Heart left ventricle (tissue), 16 donors: ENCODE measurements around the gene CHRNA5. TPM values are rescaled to one million over a fixed set of nuclear protein-coding genes. Genes with fewer than 3 reads are reported as not detected.

Experiments used
- ATAC-seq, 4 donors: fragments of 200-7000 bp; cut with Tn5 transposase; one replicate each; pipeline ENCODE4 v1.9.1; 2020 to 2022; ENCODE audit warnings: moderate library complexity in 4 of 4, mild to moderate bottlenecking in 3 of 4, moderate number of reproducible peaks in 1 of 4
- DNase-seq, 5 donors: peaks; one replicate each; pipeline ENCODE4 v3.0.0-alpha.2; 2020
- H3K27ac ChIP-seq, 12 donors: fragments of 200-600 bp; sonication (generic) in 4 of 12; one replicate each; pipeline versions ENCODE4 v1.5.0 to v1.8.0; 2016 to 2022; ENCODE audit warnings: mild to moderate bottlenecking in 2 of 12
- H3K27me3 ChIP-seq, 9 donors: fragments of 200-600 bp; sonication (generic) in 2 of 9; one replicate each; pipeline versions ENCODE4 v1.5.1 to v1.8.0; 2016 to 2022; ENCODE audit warnings: mild to moderate bottlenecking in 3 of 9
- H3K36me3 ChIP-seq, 9 donors: fragments of 200-600 bp; sonication (generic) in 2 of 9; one replicate each; pipeline versions ENCODE4 v1.5.0 to v1.8.0; 2018 to 2022; ENCODE audit warnings: mild to moderate bottlenecking in 2 of 9
- H3K4me1 ChIP-seq, 12 donors: fragments of 200-600 bp; sonication (generic) in 4 of 12; one replicate each; pipeline versions ENCODE4 v1.5.0 to v1.8.0; 2016 to 2022; ENCODE audit warnings: mild to moderate bottlenecking in 3 of 12
- H3K4me3 ChIP-seq, 12 donors: fragments of 200-600 bp; sonication (generic) in 4 of 12; one replicate each; pipeline versions ENCODE4 v1.5.0 to v1.8.0; 2017 to 2022; ENCODE audit warnings: mild to moderate bottlenecking in 9 of 12, moderate library complexity in 4 of 12
- H3K9me3 ChIP-seq, 12 donors: fragments of 200-600 bp; sonication (generic) in 4 of 12; one replicate each; pipeline versions ENCODE4 v1.5.0 to v1.8.0; 2016 to 2022; ENCODE audit warnings: mild to moderate bottlenecking in 1 of 12
- POLR2A ChIP-seq, 2 donors: fragments of 450-650 bp; IDR thresholded peaks; one replicate each; pipeline ENCODE4 v1.6.1; 2017; ENCODE audit warnings: antibody characterized with exemption in 2 of 2, mild to moderate bottlenecking in 2 of 2, moderate library complexity in 2 of 2
- WGBS, 4 donors: extraction: QIAGEN DNeasy Blood & Tissue Kit in 2 of 4; methylation state at CpG; one replicate each; pipeline versions ENCODE4 v1.1.5 to v1.1.7; 2013 to 2018; 5-methylcytosine and 5-hydroxymethylcytosine counted together
- intact Hi-C, 10 donors: fragments of 100-400 bp; cut with DNase I; formaldehyde crosslinking; loops; one replicate each; pipeline versions ENCODE4 v1.11.1 to v1.14.2; 2022
- polyA plus RNA-seq, 2 donors: library from polyadenylated mRNA; stranded (reverse); fragments of 200-250 nt; gene quantifications; one replicate each; pipeline ENCODE4 v1.2.3, GENCODE V29; 2013
- total RNA-seq, 9 donors: library from RNA; depleted of rRNA in 2 of 9; stranded (reverse); fragments of >200 nt in 2 of 9; fragmentation: NEBNext Ultra II Directional in 3 of 9; extraction: Animal tissue kit (Norgen Biotek cat#: 25700) in 3 of 9; gene quantifications; one replicate each; pipeline versions ENCODE4 v1.1.0 to v1.2.4, GENCODE V29; 2016 to 2023
- TF ChIP-seq, protein P1 (sequence below), 12 donors: fragments of 200-600 bp; sonication (generic) in 4 of 12; IDR thresholded peaks; one replicate each; pipeline versions ENCODE4 v1.5.0 to v1.8.0; 2018 to 2022; ENCODE audit warnings: antibody characterized with exemption in 12 of 12, mild to moderate bottlenecking in 5 of 12
- donor health status: ischemic (EF 13 %, LVEDD 7.1; RV severe dilation, severe dysfunction).
- donor health status: healthy with polysubstance abuse.
- donor health status: DM: no; HTN: yes; CAD: no.
- donor health status: DM: no; HTN: no; CAD: no.
- donor health status: ischemic (EF 25% LVEDD 6.9; RV normal size, moderate dysfunction).
- donor health status: ischemic (EF 25% LVEDD 5.7; RV mildly dilated, moderate dysfunction).
- donor health status: healthy.
- donor health status: DM: yes; HTN: yes; CAD: no.
- donor health status: ischemic (EF 35%, LVEDD 5.7; RV mildly dilated, moderate dysfunction).
- donor health status: nonischemic (EF 11% LVEDD 7.7; RV severe dilation, severe dysfunction).
- donor health status: DM: yes; HTN: yes; CAD: no.
- donor health status: PGD.
- donor health status: ischemic (EF 29% LVEDD 5.4; RV normal size, mild dysfunction).
- donor health status: nonischemic (EF 23%, LVEDD 6.1; RV moderate dilation, normal function).

Gene CHRNA5
- total and polyA plus RNA-seq, 11 donors, result 0.64 to 4.0 (median 1.5) TPM

DNA sequence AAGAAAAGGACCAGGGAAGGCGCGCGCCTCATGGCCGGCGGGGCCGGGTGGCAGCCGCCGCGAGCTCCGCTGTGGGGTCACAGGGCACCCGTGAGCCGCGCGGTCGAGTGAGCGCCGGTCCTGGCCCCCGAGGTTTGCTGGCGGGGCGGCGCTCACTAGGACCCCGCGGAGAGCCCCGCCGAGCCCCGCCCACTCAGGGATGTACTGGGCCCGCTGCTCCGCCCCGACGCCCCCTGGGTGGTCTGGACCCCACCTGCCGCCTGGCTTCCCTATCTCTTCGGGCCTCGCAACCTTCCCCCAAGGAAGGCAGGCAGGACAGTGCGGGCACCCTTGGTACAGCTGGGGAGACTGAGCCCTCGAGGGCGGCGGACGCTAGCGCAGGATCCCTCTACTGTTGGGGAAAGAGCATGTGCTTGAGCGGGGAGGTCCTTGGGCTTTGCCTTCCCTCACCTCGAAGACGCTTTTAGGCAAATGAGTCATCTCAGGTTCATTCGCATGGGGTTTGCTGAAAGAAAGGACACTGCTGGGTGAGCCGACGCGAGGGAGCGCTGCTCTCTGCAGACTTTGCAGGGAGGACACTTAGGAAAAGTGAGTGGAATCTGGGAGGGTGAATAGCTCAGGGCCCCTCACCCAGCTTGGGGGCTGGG is 75.9 kb downstream of the CHRNA5 start, which contains the start of gene CHRNB4:
Gene CHRNB4, minus strand, starts transcription at position 109 of the 647 bp plus-strand sequence. Its CDS starts 77 bp downstream, at position 32.
- Histone ChIP-seq H3K4me1 (peaks cover 0 to 16% (median 6%) of the 10 kb centered on the region in 12 donors), H3K9me3 (no peaks in the 10 kb centered on the region), H3K27me3 (peaks cover 0 to 15% (median 6%) of the 10 kb centered on the region in 9 donors), H3K36me3 (no peaks in the 10 kb centered on the region), H3K27ac (no peak within 1 kb of the TSS), H3K4me3 (peak within 1 kb of the TSS; percentile 8 to 51 (median 46))
- intact Hi-C loops, result loop anchor here in 2 of 10 donors (1.0 to 5.0 kb wide), 2 partner anchors 66 to 68 kb away; no protein-coding TSS in a partner anchor
- 12 to 35% (median 20%) methylated on average over 16 to 47 of the region's 47 CpGs for WGBS, 4 donors
- no peak for TF ChIP-seq POLR2A (IDR thresholded peaks at IDR 0.05)
- TF ChIP-seq, protein P1, sequence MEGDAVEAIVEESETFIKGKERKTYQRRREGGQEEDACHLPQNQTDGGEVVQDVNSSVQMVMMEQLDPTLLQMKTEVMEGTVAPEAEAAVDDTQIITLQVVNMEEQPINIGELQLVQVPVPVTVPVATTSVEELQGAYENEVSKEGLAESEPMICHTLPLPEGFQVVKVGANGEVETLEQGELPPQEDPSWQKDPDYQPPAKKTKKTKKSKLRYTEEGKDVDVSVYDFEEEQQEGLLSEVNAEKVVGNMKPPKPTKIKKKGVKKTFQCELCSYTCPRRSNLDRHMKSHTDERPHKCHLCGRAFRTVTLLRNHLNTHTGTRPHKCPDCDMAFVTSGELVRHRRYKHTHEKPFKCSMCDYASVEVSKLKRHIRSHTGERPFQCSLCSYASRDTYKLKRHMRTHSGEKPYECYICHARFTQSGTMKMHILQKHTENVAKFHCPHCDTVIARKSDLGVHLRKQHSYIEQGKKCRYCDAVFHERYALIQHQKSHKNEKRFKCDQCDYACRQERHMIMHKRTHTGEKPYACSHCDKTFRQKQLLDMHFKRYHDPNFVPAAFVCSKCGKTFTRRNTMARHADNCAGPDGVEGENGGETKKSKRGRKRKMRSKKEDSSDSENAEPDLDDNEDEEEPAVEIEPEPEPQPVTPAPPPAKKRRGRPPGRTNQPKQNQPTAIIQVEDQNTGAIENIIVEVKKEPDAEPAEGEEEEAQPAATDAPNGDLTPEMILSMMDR (IDR thresholded peaks at IDR 0.05), result no peak
- peak in 3 of 4 donors; percentile 39 to 62 (median 45) for ATAC-seq
- DNase-seq, result no peak

DNA sequence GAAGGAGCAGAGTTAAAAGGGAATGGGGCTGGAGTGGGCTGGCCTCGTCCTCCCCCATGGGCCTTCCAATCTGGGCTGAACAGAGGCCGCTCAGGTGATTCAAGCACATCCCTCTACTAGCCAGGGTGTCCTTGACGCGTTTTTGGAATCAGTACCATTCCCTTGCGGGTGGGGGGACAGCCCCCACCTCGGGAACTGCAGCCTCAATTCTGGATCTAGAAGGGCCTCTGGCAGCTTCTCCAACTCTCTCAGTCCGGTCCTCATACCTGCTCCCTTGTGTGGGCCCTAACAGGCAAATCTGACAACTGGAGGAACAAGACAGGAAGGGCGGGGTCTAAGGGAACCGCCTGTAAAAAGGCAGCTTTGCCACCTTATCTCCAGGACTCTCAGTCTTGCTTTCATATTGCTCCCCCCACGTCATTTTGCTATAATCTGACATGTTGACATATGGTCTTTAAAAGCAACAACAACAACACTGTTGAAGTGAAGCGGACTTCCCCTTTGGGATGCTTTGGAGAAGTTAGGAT is 76.5 kb downstream of the CHRNA5 start:
- Histone ChIP-seq H3K4me3 (no peak overlapping the region), H3K36me3 (no peaks in the 10 kb centered on the region), H3K27me3 (peaks cover 0 to 15% (median 6%) of the 10 kb centered on the region in 9 donors), H3K27ac (no peak overlapping the region), H3K9me3 (no peaks in the 10 kb centered on the region), H3K4me1 (peaks cover 0 to 16% (median 6%) of the 10 kb centered on the region in 12 donors)
- 59 to 67% (median 62%) methylated on average over 11 of the region's 11 CpGs for WGBS, 4 donors
- DNase-seq, result no peak
- intact Hi-C loops, result loop anchor here in 2 of 10 donors (1.0 to 5.0 kb wide), 2 partner anchors 65 to 67 kb away; no protein-coding TSS in a partner anchor
- no peak for ATAC-seq
- TF ChIP-seq, protein P1 (IDR thresholded peaks at IDR 0.05), result no peak
- no peak for TF ChIP-seq POLR2A (IDR thresholded peaks at IDR 0.05)

DNA sequence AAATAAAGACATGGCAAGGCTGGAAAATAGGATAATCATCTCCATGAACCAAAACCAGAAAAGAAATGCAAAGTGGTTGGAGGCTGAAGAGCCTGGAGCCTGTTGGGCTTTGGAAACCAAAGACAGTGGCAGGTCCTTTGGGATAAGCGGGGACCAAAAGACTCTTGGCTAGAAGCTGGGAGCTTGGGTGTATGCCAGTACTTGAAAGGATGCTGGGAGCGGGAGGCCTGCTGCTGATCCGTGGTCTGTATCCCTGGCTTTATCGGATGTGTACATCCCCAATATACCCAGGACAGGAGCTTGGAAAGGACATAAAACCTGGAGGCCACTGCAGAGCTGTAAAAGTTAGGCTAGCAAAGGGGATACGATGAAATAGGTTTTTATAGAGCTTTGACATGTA is 77.0 kb downstream of the CHRNA5 start:
- DNase-seq, result peak in 2 of 5 donors; percentile 30 to 46
- H3K27me3 ChIP-seq, result peaks cover 0 to 15% (median 6%) of the 10 kb centered on the region in 9 donors
- intact Hi-C loops, result loop anchor here in 1 of 10 donors (5.0 kb wide), 1 partner anchor 65 kb away; no protein-coding TSS in a partner anchor
- H3K27ac ChIP-seq, result no peak overlapping the region
- H3K4me1 ChIP-seq, result peaks cover 0 to 16% (median 6%) of the 10 kb centered on the region in 12 donors
- no peak for ATAC-seq
- TF ChIP-seq, protein P1 (IDR thresholded peaks at IDR 0.05), result no peak
- no peak for TF ChIP-seq POLR2A (IDR thresholded peaks at IDR 0.05)
- no peak overlapping the region for H3K4me3 ChIP-seq
- no peaks in the 10 kb centered on the region for H3K36me3 ChIP-seq
- no peaks in the 10 kb centered on the region for H3K9me3 ChIP-seq
- WGBS, 4 donors, result 39 to 52% (median 42%) methylated on average over 5 of the region's 5 CpGs

Other genes with a start within 250 kb of the CHRNA5 start
- under 1 TPM in 1 of 9 donors, not detected in 8; 0.46 TPM for gene CRABP1, start 225.2 kb upstream of the CHRNA5 start, total RNA-seq
- not detected for gene CRABP1, start 225.2 kb upstream of the CHRNA5 start, polyA plus RNA-seq
- 10 to 100 TPM; 12.9 to 50.0 (median 30.0) TPM for gene IREB2, start 127.3 kb upstream of the CHRNA5 start, total RNA-seq
- 10 to 100 TPM in 1 of 2 donors, 1 to 10 TPM in 1; 6.3 to 13.3 TPM for gene IREB2, start 127.3 kb upstream of the CHRNA5 start, polyA plus RNA-seq
- gene HYKK, start 57.9 kb upstream of the CHRNA5 start, total RNA-seq, result 1 to 10 TPM; 4.1 to 8.7 (median 6.8) TPM
- gene HYKK, start 57.9 kb upstream of the CHRNA5 start, polyA plus RNA-seq, result 1 to 10 TPM; 2.6 to 3.3 TPM
- gene PSMA4, start 25.1 kb upstream of the CHRNA5 start, total RNA-seq, result 100 to 1,000 TPM in 8 of 9 donors, 10 to 100 TPM in 1; 97.2 to 153 (median 115) TPM
- 100 to 1,000 TPM; 158 to 228 TPM for gene PSMA4, start 25.1 kb upstream of the CHRNA5 start, polyA plus RNA-seq
- gene CHRNA3, start 55.5 kb downstream of the CHRNA5 start, total RNA-seq, result 1 to 10 TPM in 2 of 9 donors, under 1 TPM in 4, not detected in 3; 0.07 to 6.9 (median 0.32) TPM
- gene CHRNA3, start 55.5 kb downstream of the CHRNA5 start, polyA plus RNA-seq, result under 1 TPM in 1 of 2 donors, not detected in 1; 0.06 TPM
- under 1 TPM in 1 of 9 donors, not detected in 8; 0.21 TPM for gene CHRNB4, start 75.7 kb downstream of the CHRNA5 start, total RNA-seq
- not detected for gene CHRNB4, start 75.7 kb downstream of the CHRNA5 start, polyA plus RNA-seq
- 10 to 100 TPM in 6 of 9 donors, 1 to 10 TPM in 3; 8.0 to 29.9 (median 13.9) TPM for gene ADAMTS7, start 245.9 kb downstream of the CHRNA5 start, total RNA-seq
- gene ADAMTS7, start 245.9 kb downstream of the CHRNA5 start, polyA plus RNA-seq, result 10 to 100 TPM in 1 of 2 donors, 1 to 10 TPM in 1; 5.0 to 18.6 TPM